NCI-H2029 (cell line): Measurements from ENCODE around the gene C11orf65.

Experiments
- DNase-seq: peaks from one replicate; lab custom pipeline; 2025; lab: John Stamatoyannopoulos, UW

C11orf65 gene, protein sequence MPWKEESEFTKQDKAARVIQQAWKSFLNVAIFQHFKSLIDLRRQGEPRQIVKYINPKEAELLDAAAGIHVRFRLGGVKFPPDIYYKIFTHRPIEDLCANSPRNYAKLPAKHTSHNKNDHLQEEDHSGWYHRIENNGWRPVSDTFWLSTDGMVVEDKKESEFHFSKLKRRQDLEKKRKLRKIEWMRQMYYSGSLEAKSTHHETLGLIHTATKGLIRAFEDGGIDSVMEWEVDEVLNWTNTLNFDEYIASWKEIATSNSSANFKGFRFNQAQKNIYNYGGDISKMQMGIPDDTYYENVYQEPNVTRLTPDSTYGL

DNA sequence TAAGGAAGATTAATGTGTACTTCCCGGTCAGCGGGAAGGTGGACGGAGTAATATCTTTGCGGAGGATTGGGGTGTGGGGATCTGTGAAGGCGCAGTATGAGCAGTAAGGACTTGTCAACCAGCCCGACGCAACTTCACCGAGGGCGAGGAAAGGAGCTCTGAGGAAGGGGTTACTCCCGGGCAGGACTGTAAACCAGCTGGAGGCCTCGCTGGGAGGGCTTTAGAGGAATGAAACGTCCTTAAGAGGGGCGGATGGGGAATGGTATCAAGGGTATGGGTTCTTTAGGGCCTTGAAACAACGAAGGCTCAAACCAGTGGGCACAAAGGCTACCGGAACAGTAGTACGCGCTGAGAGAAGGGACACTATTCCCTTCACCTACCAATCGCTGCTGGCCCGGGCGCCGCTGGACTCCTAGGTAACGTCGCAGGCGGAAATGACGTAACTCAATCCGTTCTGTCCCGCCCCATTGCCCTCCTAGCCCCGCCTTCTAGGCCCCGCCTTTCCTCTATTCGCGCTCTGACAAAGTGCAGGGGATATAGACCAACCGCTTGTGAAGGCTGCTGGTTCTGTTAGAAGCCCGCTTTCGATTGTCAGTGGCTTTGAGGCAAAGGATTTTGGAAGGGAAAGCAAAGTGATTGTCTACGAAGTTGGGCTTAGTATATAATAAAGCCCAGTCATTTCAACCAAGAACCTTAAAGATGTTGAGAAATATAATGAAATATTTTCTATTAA is at the start of gene C11orf65:
C11orf65 (minus strand) TSS at position 439 of the 733 bp plus-strand sequence. CDS start 5,970 bp downstream, outside the sequence.
- DNase-seq = peak; percentile 98

DNA sequence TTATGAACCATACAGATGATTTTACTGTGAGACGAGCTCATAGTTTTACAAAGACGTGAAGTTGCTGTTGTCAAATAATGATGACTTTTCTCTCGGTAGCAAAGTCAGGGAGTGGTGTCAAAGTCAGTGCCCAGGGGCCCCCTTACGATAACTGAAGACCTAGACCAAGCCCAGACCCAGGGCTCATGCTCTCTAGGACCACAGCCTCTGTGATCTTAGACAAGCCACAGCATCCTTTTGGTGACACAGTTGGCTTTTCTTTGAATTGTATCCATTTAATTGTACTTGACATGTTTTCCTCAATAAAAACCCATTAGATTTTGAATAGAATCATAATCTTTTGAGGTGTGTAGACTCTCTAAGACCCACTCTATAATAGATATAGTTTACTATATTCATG is 48.8 kb upstream of the C11orf65 start:
- DNase-seq = no peak

DNA sequence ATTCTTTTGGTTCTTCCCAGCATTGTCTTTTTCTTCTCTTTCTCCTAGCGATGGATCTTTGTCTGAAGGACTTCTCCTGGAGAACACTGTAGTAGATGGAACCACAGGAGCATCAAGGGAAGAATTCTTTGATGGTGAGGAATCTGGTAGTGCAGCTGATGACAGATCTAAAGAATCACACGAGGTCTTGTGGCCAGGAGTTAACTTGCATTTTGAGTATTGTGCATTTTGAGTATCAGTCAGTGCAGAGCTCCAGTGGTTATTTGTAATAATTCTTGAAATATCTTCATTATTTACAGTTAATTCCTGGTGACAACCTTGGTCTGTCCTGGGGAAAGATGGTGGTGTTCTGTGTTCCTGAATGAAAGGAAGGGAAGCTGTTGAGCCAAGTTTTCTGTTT is 45.4 kb upstream of the C11orf65 start:
- DNase-seq = no peak

DNA sequence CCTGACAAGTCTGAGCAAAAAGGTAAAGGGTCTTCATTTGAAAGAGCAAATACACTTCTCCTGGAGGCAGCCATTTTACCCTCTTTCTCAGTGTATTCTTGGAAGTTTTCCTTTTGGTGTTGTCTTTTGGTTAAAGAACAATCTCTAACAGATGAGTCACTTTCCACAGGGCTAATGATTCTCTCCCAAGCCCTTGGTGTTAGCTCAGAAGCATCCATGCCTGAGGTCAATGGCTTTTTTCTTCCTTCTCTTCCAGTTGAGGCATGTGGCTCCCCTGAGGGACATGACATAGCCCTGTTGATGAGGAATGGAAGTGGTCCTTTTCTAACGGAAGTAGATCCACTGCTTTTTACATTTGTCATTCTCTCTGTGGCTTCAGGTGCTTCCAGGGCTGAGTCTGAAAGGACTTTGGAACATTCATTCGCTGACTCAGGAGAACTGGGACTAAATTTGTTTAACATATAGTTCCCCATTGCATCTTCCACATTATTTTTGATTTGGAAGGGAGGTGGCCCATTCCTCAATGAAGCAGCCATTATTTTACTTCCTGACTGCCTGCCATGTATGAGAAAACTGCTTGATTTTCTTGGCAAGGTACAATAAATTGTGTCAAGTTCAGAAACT is 44.6 kb upstream of the C11orf65 start:
- DNase-seq = no peak

DNA sequence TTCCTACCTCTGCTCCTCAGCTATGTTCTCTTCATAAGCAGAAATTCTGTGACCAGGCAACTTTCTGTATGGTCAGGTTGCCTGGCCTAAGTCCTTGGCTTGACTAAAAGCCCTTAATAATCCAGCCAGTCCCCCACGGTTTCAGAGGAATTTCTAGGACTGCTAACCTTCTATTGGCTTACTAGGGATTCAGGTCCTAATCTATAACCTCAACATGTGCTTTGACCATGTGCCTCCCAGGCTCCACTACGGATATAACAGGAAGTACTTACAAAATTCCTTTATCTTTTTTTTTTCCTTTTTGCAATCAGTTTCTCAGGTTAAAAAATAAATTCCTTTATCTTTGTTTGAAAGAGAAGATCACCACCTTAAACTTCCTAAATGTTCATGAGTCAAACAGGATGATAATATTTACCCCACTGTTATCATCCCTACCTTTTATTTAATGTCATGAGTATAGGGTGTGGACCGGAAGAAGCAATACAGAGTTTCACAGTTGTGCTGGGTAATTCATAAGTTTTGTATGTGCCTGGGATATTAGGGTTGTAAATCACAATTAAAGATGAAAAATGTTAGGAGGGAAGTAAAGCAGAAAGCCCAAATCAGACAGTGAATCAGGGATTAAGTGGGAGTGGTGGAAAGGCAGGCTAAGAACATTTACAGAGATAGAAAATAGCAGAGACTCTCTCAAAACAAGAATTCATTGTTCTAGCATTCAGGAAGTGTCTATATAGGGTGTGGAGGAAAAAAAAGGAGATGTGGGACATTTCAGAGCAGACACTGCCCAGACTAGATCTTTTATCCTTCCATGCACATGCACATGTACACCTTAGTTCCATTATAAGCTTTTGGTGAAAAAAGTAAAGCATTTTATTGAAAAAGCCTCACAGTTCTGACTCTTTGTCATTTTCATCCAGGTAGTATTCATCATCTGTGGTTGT is 41.6 kb upstream of the C11orf65 start:
- no peak for DNase-seq

DNA sequence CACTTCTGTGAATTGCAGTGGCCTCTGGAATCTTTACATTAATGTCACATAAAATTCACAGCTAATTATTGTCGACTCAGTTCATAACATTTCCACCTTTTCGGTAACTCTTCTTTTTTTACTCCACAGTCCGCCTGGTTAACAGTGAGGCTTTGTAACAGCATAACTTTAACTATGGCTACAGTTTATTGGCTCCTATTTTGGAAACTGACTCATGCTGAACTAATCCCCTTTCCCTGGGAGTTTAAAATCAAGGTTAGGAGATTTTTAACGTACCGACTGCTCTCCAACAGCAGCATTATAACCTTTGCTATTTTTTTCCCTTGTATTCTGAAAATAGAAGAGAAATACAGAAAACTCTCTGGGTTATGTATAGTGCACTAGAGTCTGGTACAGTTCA is 34.1 kb upstream of the C11orf65 start:
- no peak for DNase-seq

DNA sequence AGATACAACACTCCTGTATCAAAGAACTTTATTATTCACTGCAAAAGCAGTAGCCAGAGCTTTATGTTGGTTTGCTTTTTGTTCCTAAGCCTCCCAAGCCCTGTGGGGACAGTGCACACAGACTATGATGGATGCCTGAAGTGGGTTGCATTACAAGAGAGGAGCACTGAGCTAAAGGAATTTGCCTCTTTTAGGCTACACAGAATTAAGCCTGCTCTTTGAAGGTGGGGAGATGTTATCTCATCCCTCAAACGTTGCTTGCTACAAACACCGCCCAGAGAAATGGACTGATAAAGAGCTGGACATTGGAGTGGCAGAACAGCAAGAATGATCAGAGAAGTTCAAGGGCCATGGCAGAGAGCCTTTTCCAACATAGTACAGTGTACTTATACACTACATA is 33.4 kb upstream of the C11orf65 start:
- DNase-seq = no peak

DNA sequence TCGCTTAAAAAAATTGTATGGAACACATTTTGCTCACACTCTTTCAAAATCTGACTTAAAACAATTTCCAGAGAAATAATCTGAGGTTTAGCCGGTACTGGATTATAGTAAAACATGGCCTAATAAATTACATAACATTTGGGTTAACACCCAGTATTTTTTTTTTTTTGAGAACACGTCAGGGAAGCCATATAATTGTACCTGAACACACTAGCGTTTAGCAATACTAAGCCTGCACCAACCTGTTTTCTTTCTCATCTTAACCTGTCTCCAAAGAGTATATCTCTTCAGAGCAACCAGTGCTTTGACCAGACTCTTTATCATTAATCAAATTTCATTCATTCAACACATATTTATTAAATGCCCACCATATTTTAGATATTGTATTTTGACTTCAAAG is 32.8 kb upstream of the C11orf65 start:
- no peak for DNase-seq

DNA sequence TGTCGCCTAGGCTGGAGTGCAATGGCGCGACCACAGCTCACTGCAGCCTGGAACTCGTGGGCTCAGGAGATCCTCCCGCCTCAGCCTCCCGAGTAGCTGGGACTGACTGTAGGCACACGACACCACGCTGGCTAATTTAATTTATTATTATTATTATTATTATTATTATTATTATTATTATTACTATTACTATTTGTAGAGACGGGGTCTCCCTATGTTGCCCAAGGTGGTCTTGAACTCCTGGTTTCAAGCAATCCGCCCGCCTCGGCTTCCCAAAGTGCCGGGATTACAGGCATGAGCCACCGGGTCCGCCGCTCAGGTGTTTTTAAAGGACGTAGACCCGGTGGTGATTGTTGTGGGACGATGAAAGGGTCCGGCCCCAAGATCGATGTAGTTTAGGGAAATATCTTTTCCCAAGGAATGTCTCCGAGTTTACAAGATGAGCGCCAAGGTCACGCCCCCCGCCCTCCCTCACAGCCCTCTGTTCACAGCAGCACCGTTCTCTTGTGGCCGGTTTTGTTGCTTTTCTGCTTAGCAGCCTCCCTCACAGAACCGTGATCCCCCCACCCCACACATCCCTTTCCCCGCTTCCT is 31.6 kb upstream of the C11orf65 start:
- DNase-seq = no peak

DNA sequence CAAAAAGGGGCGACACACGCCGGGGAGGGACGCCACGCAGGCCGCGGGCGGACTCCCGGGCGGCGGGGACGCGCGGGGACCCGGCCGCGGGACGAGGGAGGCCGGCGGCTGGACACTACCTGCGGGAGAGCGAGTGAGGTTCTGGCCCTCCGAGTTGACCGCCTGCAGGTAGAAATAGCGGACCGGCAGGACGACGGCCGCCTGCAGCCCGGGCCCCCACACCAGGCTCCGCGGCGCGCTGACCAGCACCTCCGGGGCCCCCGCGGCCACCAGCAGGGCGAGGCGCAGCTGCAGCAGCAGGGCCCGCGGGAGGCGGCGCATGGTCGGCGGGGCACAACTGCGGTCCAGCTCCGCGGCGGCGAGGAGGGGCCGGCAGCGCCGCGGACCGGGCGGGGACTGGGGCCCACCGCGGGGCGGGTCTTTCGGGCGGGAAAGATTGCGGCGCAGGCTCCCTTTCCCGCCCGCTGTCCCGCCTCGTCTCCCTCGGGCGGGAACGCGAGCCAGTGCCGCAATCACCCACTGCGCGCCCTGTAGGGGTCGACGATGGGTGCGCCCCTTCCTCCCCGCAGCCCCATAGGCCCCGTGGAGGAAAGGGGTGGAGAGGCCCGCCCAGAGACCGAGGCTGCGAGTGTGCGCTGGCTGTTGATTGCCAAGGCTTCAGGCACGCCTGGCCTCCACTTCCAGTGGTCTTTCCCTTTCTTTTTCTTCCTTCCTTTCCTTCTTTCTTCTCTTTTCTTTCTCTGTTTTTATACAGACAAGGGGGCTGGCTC is 30.9 kb upstream of the C11orf65 start, which contains the start of gene POGLUT3:
POGLUT3 (minus strand) TSS at position 339 of the 770 bp plus-strand sequence; CDS start at position 321, 18 bp downstream.
- DNase-seq = peak; percentile 40

DNA sequence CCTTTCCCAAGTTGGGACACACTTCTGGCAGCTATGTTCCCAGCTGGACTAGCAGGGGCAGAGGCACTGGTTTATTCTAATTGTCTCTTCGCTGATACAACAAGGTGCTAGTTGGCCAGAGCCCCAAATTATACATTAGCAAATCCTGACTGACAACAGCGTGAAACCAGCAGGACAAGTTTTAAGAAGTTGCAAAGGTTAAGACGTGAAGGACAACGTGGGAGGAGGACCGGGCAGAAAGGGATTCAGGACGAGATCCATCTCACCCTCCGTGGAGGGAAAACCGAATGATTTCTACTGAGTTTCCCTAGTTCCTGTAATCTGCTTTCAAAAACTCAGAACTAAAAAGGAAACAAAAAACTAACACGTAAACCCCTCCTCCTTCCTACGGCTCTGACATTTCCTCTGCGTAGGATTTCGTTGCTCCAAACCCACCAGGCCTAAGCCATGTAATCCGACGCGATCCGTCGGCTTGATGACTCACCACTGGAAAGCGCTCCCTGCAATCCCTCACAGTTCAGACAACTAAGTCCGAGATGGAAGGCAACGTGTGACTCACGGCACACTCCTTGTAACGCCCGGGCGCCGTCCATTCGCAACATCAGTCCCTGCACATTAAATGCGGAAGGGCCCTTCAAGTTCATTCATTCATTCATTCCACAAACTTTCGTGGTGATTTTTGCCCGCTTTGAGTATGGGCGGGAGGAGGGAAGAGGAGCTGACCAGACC is 30.2 kb upstream of the C11orf65 start:
- peak; percentile 84 for DNase-seq

DNA sequence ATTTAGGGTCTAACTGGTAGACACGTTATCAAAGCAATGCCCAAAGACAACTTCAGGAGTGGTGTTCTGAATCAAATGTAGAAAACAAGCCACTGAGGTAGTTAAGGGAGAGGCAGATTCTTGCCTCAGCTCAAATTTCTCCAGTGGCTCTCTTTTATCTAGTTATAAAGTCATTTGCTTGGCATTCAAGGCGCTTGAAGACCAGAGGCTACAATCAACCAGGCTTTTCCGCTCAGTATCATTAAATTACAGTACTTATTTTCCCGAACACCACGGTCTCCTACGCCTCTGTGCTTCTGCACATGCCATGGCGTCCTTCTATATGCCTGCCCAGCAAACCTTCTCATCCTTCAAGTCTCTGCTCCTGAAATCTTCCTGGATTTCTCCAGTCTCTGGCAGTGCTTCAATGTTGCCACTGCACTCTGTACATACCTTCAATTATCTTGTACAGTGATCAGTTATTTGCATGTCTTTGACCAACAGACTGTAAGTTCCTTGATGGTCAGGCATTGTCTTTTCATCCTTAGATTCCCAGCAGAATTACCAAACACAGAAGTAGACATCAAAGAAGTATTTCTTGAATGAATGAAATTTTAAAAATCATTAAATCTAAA is 29.4 kb upstream of the C11orf65 start:
- no peak for DNase-seq

DNA sequence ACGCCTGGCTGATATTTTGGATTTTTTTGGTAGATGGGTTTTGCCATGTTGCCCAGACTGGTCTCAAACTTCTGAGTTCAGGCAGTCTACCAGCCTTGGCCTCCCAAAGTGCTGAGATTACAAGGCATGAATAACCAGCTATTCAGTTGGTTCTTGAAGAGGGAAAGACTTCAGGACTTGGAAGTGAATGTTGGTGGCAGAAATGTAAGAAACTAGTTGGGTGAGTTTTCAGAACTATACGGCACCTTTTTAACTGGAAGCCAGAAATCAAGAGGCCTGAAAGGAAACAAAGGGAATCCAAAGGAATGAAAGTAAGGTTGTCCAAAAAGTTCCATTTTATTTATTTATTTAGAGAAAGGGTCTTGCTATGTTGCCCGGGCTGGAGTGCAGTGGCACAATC is 28.0 kb upstream of the C11orf65 start:
- DNase-seq = no peak

DNA sequence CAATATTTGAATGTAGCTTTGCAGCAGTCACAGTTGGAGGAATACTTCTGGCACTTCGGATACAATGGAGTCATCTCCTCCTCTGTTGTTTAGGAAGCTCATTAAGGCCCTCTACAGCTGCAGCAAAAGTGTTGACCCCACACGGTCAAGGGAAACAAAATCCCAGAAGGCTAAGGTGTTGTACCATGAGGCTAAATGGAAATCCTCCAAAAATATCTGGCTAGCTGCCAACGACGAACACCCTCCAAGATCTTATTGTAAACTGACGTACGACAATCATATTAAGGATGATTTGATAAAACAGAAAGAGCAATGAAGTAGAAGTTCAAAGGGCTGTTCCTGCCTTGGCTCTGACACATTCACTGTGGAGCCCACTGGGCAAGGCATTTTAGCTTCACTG is 26.9 kb upstream of the C11orf65 start:
- DNase-seq = peak; percentile 26

DNA sequence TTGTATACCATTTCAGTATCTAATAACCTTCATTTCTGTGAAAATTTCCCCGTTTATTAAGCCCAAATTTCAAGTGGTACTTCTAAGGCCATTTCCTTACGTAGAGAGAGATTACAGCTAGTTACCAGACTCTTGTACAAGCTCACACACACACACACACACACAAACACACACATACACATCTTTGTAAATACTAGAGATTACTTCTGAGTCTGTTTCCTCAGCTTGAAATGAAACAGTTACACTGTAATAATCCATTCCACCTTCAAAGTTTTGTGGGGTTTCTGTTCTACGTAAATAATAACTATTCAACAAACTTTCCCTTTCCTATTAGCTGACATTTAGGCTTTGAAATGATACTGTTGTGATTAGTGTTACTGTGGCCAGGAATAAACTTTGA is 24.6 kb upstream of the C11orf65 start:
- no peak for DNase-seq

DNA sequence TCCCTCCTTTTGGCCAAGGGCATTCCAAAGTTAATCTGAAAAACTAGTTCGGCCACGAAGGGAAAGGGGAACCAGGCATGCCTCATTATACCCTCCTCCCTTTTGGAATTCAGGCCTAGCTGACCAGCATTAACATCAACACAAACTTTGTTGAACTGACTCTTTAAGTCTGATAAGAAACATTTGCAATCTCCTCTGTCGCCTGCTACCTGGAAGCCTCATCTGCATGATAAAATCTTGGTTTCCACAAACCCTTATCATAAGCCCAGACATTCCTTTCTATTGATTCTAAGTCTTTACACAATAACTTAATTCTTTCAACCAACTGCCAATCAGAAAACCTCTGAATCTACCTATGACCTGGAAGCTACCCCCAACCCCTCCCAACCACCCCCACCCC is 19.5 kb upstream of the C11orf65 start:
- DNase-seq = no peak

DNA sequence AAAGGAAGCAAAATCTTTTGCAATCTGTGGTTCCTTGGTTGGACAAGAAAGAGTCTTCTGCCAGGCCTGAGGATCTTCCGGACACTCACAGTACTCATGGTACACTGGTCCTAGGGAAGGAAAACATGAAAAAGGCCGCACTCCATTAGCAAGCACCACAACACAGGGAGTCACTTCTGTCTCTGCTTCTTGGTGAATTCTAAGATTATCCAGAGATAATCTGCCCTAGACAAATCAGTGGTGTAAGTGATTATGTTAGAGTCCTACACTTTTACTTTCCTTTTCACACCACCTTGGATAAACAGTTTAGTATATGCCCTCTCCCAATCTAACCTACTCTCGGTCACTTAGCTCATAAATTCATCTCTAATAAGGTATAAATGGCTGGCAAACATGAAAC is 19.0 kb upstream of the C11orf65 start:
- no peak for DNase-seq

DNA sequence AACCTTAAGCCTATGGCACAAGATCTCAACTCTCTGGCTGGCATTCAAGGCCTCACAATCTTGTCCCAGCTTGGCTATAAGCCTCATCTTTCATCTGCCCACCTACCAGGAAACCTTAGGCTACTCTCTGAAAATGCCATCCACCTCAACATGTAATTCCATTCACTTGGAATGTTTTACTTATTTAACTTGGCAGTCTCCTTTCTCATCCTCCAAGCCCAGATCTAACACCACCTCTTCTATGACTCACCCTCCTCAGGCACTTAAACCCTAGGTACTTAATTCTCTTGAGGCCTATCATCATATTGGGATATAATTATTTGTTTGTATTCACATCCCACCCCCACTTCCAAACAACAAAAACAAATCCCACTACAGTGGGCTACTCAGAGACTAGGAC is 15.8 kb upstream of the C11orf65 start:
- DNase-seq = no peak

DNA sequence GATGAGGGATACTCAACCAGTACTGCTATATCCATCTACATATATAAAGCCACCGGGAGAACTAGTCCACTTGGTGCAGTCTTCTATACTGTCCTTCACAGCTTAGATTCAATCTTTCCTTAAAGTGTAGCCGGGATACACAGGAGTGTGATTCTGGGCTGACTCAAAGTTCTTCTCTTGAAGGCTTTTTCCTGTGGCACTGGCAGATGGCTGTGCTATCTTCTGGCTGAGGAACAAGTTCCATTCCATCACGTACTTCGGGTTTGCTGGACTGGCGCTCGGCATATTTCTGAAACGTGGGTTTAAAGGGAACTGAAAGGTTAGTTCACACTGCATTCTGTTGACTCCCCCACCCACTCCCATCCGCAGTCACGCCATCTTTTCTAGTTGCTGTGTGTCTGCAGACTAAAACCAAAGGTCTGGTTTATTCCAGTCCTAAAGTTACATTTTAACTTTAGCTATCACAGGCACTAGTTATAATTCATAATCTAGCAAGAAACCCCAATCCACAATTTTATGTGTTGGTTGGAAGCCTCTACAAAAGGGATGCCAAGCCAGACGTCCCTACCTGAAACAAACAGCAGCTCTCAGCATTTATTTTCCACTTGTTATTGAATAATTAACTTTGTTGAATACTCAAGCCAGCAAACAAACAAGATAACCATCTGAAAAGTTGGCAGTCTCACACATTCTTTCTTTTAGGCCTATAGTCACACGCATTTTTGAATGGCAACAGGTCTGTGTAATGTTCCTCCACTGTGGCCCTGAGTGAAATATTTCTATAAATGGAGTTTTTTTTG is 7.5 kb upstream of the C11orf65 start:
- DNase-seq = no peak
